GM12801 (cell line): Measurements from ENCODE around the gene DLG1.

Source experiments
- TF ChIP-seq, protein P1 (sequence below): IDR thresholded peaks from one replicate; pipeline ENCODE4 v1.5.1; 2011; ENCODE audit warnings: control low read depth; ENCODE audit not compliant: insufficient read length; ENCODE audit errors: extremely low read depth

DLG1 gene

DNA sequence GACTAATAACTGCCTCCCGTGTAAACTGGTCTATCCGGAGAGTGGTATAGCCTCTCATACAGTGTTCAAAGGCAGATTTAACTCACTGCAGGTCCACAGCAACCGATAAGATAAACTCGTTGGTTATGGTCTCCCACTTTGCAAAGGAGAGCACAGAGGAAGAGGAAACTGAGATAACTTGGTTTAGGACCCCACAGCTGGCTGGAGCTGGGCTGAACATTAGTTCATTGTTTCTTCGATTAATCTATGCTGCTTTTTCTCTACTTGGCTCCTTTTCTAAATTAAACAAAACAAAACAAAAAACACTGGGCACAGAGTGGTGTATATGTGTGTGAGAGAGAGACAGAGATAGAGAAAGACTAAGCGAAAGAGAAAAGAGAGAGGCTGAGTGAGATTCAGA, 5.0 kb upstream of the DLG1 start:
- TF ChIP-seq, protein P1, sequence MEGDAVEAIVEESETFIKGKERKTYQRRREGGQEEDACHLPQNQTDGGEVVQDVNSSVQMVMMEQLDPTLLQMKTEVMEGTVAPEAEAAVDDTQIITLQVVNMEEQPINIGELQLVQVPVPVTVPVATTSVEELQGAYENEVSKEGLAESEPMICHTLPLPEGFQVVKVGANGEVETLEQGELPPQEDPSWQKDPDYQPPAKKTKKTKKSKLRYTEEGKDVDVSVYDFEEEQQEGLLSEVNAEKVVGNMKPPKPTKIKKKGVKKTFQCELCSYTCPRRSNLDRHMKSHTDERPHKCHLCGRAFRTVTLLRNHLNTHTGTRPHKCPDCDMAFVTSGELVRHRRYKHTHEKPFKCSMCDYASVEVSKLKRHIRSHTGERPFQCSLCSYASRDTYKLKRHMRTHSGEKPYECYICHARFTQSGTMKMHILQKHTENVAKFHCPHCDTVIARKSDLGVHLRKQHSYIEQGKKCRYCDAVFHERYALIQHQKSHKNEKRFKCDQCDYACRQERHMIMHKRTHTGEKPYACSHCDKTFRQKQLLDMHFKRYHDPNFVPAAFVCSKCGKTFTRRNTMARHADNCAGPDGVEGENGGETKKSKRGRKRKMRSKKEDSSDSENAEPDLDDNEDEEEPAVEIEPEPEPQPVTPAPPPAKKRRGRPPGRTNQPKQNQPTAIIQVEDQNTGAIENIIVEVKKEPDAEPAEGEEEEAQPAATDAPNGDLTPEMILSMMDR, result no peak

DNA sequence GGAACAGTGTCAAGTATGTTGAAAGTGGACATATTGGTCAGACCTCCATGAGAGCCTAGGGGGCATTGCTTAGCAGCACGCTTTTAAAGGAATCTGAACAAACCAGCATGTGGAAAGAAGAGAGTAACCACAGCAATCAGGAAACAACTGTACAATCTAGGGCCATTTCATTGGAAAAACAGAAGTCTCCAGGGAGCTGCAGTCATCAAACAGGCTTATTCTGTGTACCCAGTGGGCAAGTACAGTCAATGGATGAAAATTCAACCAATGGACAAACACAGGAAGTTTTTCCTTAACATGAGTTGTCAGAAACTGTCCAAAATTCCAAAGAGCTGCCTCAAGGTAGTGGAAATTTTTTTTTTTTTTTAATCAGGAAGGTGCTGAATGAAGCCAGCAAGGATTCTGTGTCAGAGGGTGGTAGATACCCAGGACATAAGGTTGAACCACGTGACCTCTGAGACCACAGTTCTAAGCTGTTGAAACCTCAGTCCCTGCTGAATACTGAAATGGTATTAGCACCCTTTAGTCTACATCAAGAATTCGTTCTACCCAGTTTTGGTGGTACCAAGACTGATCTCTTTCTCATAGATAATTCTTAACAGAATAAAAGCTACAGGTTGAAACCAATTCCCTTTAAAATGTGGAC, 4.4 kb upstream of the DLG1 start:
- TF ChIP-seq, protein P1, result no peak

DNA sequence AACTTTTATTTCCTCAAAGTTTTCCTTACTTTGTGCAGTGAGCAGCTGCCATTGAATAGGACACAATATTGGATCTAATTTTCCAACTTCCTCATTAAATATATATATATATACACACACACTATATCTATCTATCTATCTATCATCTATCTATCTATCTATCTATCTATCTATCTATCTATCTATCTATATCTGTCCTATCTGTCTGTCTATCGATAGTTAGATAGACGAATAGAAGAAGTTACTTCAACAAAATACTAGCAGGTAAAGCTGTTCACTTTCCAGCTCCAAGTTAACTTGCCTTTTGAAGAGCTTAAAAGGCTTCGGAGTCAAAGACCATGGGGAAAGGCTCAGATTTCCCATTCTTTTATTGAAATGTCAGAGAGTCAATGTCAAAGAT, 3.6 kb upstream of the DLG1 start:
- TF ChIP-seq, protein P1, result no peak

DNA sequence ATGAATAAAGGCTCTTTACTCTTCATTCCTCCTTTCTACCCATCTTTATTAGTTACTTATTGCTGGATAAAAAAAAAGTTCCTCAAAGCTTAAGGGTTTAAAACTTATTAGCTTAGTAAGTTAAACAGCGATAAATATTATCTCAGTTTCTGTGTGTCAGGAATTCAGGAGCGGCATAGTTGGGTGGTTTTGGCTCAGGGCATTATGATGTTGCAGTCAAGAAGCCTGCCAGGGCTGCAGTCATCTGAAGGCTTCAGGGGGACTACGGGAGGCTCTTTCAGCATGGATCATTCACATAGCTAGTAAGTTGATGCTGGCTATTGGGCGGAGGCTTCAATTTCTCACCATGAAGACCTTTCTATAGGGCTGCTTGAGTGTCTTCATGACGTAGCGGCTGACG, 1.9 kb upstream of the DLG1 start:
- TF ChIP-seq, protein P1, result no peak

DNA sequence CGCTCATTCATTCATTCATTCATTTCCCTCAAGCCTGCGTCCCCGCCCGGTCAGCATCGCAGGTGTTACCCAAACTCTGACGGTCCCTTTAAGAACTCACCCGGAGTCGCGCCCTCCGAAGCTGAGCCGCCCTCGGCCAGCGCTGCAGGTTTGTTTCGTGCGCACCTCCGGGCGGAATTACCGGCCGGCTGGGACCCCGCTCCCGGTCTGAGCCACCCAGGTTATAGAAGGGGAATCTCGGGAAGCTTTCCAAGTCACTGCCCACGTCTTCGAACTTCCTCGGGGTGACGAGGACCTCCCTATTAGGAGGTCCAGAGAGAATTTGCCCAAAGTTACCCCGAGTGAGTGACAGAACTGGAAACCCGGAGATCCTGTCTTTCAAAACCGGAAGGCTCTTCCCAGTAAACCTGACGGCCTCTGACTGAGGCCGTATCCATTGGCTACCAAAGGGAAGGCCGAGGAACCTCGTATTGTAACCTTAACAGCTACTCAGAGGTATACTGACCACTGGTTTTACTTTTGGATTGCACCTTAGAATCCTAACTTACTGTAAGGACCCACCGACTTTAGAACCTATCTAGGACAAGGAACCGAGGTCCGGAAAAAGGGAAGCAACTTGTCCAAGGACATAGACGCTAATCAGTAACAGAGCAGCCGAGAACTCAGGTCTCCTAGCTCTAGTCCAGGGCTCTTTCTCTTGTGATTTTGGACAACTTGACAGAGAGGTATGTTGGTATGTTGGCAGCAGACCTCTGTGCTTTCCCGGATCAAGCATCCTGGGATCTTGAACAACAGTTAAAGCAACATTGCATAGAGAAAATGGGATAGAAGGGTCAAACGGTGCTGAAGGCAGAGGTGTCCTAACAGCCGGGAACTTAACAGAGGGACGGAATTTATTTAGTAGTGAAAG, 788 bp upstream of the DLG1 start:
- TF ChIP-seq, protein P1, result no peak

DNA sequence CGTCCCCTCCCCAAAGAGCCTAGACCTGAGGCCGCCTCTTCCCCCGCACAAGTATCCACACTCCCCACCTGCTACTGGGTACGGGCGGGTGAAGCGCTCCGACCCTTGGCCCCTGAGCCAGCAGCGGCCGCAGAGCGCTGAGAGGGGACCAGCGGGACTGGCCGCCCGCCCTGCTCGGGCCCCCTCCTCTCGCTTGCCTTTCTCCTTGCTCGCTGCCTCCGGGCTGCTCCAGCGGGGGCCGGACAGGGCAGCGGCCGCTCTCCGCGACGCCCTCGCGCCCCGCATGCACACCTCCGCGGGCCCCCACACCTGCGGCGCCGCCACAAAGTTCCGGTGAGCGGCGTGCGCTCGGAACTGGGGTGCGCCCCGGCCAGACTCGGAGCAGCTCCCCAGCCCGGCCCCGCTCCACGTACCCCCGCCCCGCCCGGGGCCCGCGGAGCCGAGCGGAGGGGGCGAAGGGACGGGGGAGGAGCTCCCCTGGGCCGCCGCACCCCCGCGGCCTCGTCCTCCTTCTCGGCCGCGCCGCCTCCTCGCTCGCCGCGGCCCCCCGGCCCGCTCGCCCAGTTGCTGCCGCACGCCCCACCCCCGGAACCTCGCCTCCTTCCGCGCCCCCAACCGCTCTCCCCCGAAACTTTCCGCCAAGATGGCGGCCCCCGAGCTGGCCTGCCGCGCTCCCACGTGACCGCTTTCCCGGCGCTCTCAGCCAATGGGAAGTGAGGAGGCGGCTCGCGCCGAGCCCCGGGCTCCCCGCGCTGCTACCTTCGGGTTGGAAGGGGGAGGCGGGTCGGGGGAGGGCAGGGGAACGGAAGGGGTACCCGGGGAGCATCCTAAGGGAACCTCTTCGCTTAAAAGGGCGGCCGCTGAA, 704 bp downstream of the DLG1 start:
- TF ChIP-seq, protein P1, result no peak

DNA sequence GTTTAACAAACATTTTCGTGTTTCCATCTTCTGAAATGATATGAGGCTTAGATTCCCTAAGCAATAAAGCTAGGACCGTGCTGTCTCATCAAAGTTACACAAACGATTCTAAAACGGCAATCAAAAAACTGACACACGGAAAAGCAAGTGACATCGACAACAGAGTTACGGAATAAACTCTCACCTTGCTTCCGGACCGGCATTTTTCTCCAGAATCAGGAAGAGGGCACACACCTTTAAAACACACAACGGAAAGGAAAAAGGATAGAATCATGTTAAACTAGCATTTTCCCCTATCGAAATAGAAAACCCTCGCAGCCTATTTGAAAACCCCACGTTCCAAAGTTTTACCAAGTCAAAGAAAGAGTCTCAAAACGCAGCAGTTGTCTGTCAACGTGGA, 1.4 kb downstream of the DLG1 start:
- TF ChIP-seq, protein P1, result no peak
